Islet precursor cell (in vitro differentiated cells): ENCODE results near the gene AADACL4.

ENCODE experiments used
- DNase-seq: peaks from one replicate; pipeline ENCODE4 v3.0.0-alpha.2; 2018

AADACL4 gene

DNA sequence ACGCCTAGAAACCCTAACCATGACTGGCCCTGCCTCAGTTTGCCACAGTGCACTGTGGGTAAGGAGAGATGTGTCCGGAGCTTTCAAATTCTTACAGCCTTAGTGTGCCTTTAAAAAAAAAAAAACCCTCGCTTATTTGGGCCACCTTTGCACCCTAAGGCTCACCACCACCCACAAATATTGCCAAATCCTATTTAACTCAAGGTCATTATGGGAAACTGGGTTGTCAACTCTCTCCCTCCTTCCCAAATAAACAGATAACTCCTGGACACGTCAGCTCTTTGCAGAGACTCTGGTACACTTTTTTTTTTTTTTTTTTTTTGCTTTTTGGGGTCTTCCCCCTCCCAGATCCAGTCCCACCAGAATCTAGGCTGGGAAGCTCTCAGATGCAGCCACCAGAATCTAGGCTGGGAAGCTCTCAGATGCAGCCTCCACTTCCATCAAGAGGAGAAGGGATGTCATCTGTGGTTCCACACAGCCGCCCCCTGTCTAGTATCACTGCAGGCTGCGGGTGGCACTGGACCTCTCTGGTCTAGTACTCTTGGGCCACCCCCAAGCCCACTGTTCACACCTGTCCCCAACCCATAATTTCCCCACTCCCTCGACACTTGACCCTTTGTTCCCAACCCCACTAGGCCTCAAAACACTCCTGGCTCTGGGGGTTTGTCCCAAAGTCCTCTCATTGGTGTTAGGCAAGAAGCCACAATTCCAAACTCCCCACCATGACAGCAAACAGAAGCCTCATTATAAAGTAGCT, 29.3 kb upstream of the AADACL4 start:
- DNase-seq = no peak

- no peak for DNase-seq
These were observed 28.6 kb upstream of the AADACL4 start for GRCh38 chr1:12615159-12615864.

- peak; percentile 92 for DNase-seq
These were observed 27.8 kb upstream of the AADACL4 start for GRCh38 chr1:12615865-12616708.

DNA sequence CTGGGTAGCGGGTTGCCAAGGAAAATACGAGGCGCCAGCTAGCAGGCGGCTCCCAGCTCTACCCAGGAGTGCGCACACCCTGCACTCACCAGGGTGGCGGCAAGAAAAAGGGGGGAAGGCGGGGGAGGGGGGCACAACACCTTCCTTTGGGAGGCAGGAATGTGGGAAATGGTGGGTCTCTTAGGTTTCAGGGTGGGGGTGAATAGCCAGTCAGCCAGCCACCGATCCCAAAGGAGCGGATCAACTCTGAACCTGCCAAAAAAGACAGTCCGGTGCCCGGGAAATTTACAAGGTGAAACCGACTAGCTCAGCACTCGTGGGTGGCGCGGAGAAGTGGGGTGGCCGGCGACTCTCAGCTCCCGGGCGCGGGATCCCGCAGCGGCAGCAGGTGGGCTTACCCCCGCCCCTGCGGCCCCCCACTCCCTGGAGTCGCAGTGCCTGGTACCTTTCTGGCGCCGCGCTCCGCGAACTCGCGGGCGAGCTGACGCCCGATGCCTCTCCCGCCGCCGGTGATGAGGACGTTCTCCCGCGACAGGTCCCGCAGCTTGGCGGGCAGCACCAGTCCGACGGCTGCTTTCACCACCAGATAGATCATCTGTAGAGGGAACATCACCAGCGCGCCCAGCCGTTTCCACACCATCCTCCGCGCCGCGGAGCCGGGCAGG, 27.0 kb upstream of the AADACL4 start:
- DNase-seq = peak; percentile 74

DNA sequence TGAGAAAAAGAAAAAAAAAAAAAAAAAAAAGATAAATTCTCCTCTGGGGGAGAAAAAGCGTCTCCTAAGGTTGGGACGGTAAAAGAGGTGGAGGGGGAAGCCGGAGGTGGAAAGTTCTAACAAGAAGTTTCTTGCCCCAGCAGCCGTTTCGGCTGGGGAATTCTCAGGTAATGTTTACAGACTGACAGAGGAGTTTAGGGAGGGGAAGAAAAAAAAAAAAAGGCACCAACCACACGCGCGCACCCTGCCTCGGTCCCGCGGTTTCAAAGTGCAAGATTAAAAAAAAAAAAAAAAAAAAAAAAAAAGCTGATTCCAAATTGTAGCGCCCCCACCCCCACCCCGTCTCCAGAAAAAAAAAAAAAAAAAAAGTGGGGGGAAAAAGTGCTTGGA, 26.4 kb upstream of the AADACL4 start:
- no peak for DNase-seq

DNA sequence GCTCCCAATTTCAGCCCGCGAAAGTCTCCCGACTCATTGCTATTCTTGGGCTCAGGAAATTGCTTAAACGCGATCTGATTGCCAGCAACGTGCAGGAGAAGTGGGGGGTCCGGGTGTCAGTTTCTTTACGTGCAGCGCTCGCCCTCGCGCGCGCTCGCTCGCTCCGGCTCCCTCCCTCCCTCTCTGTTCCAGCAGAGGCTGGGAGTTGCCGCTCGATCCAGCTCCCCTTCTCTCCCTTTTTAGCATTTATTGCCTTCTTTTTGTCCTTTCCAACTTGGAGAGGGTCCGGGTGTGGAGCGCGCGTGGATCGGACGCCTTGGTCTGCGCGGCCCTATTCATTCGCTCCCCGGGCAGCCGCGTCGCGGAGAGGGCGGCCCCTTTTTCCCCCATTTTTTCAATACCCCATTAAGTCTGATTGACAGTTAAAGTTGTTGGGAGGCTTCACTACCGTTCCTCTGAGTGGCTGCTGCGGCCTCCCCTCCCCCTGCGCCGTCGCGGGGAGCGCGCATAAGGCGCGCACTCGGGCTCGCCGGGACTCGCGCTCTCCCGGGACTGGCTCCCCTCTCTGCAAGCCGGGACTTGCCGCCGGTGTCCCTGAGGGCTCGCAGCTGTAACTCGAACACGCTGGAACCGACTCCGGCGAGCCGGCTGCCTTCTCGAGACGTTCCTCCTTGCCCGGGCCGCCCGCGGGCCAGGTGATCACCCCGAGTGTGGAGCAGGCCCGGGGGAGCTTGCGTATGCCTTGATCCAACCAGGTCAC, 25.8 kb upstream of the AADACL4 start, which contains the start of gene DHRS3:
DHRS3 (minus strand) TSS at position 310 of the 760 bp plus-strand sequence. CDS start 862 bp downstream, outside the sequence.
- peak; percentile 94 for DNase-seq

- DNase-seq = no peak
These were observed 25.3 kb upstream of the AADACL4 start for GRCh38 chr1:12618661-12618964.

DNA sequence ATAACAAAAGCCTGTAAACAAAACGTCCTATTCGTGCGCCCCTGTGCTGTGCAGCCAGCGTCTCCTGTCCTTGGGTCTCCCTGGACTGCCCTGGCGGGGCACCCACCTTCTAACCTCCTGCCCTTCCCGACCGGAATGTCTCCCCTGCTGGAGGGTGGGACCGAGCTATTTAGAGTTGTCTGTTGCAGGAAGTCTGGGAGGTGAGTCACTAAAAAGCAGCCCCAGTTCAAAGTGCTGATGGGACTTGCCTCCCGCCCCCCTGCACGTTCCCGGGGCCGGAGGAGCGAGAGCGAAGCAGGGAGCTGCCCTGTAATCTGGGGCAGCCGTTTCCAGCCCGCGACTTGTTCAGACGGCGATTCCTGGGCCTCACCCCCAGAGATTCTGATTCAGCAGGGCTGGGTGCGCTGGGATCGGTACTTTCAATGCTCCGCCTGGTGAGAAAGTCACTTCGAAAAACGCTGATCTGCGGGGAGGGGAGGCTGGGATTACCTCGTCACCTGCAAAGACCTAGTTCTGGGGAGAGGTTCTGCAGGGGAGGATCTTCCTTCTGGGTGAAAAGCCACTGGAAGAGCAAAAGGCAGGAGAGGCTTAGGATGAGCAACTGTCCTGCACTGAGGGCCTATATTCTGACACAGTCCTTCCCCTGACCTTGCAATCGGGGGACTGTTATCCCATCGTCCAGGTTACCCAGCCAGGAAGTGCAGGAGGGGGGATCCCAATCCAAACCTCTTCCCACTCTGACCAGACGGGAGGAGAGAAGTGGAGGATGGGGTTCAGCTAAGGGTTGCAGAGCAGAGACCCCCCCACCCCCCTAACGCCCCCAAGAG, 24.7 kb upstream of the AADACL4 start:
- DNase-seq = peak; percentile 98

GRCh38 chr1:12619792-12620487, 23.9 kb upstream of the AADACL4 start:
- peak; percentile 95 for DNase-seq

DNA sequence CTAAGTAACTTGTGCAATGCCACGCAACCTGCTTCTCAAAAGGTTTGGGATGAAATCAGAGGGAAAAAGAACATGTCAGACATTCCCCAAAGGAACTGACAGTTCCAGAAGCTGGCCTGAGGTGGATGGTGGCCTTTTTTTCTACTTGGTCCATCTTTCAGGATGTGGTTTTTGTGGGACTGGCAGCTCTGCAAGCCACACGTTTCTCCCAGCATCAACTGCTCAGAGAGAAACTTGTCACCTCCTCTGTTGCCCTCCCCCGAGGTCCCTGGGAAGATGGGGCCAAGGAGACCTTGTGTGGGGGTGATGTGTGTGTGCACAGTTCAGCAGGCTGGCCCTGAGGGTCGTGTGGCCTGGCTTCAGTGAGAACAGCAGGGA, 23.4 kb upstream of the AADACL4 start:
- no peak for DNase-seq

DNA sequence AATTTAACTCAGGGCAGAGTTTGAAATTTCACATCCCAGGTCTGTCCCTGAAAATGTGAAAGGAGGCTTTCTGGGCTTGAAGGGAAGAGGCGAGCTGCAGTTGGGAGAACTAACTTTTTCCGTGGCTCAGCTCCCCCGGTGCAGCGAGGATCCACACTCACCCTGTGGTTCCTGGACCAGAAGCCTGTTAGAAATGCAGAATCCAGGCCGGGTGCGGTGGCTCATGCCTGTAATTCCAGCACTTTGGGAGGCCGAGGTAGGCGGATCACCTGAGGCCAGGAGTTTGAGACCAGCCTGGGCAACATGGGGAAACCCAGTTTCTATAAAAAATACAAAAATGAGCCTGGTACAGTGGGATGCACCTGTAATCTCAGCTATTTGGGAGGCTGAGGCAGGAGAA, 23.0 kb upstream of the AADACL4 start:
- DNase-seq = no peak

DNA sequence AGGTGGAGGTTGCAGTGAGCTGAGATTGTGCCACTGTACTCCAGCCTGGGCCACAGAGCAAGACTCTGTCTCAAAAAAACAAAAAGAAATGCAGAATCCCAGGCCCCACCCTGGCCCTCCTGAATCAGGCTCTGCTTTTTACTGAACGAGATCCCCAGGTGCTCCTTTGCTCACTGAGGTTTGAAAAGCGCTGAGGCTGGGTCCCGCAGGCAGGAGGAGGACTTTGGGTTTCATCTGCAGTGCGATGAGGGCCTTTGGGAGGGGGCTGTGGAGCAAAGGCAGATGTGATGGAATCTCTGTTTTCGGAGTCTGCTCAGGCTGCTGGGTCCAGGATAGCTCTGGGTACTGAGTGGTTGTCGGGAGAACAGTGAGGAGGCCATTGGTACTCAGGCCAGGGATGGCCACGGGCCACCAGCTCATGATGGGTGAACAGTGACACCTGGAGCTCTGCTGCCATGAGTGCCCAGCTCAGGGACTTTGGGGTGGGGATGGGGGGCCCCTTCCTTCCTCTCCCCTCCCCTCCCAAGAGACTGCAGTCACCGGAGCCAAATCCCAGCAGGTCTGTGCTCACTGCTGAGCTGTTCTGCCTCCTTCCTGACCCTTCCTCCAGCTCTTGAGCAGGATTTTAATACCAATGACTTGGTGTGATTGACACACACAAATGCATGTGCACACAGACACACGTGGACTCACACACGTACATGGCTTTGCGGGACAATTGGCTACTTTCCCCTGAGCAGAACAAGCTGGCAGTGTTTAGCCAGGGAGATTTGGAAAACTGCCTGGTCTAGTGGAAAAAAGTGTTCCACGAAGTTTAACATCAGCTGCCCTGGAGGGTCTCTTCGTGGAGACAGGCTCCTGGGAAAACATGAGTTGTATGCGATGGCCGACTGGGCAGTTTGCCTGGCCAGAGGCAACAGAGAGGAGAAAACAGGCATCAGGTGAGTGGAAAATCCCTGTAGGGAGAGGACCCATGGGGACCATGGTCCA, 22.2 kb upstream of the AADACL4 start:
- no peak for DNase-seq

DNA sequence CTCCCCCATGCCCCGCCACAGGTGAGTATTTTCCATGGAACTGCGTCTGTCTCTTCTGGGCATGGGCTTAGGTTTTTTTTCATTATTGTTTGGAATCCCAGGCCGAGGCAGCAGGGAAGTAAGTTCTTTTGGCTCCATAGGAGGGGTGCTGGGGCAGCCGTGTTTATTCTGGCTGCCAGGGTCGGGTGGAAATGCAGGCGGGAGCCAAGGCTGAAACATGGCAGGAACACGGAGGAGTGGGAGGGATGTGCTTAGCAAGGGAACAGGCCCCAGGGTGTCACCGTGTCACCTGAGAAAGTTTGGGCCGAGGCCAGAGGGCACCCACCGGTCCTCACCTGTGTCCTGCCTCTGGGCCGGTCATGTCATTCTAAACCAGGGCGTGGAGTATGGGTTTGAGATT, 21.4 kb upstream of the AADACL4 start:
- DNase-seq = no peak

GRCh38 chr1:12625276-12625675, 18.6 kb upstream of the AADACL4 start:
- DNase-seq = no peak

- no peak for DNase-seq
These were observed 17.0 kb upstream of the AADACL4 start for GRCh38 chr1:12626888-12627287.

DNA sequence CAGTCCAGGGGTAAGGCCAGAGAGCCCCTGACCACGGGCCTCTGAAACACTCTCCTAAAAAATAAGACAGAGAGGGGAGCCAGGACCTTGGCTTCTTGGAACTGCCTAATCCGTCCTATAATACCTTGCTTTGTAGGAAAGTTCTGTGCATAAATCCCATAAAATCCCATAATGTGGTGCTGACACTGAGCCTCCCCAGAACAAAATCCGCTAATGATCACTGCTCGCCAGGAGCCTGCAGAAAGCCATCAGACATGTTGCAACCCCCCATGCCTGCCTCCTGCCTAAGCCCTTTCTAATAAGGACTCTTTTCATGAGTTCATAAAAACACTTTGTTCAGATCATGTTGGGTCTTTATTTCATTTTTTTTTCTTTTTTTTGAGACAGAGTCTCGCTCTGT, 16.6 kb upstream of the AADACL4 start:
- no peak for DNase-seq

DNA sequence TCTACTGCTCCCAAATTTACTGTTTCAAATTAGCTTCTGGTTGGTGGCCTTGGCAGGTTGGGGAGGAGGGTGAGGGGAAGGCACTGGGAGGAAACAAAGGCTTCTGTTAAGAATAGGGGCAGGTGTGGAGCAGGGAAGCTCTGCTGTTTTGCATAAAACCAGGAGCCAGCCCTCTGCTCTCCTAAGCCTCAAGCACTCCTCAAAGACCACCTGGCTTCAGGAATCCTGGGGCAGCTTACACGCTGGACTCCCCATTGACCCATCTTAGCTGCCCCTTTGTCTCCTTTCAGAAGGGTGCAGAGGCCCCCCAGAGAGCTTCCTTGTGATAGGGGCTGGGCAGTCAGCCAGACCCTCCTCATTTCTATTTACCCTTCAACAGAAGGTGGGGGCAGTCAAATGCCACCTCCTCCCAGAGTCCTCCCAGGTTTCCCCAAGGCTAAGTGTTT, 14.4 kb upstream of the AADACL4 start:
- DNase-seq = peak; percentile 72

DNA sequence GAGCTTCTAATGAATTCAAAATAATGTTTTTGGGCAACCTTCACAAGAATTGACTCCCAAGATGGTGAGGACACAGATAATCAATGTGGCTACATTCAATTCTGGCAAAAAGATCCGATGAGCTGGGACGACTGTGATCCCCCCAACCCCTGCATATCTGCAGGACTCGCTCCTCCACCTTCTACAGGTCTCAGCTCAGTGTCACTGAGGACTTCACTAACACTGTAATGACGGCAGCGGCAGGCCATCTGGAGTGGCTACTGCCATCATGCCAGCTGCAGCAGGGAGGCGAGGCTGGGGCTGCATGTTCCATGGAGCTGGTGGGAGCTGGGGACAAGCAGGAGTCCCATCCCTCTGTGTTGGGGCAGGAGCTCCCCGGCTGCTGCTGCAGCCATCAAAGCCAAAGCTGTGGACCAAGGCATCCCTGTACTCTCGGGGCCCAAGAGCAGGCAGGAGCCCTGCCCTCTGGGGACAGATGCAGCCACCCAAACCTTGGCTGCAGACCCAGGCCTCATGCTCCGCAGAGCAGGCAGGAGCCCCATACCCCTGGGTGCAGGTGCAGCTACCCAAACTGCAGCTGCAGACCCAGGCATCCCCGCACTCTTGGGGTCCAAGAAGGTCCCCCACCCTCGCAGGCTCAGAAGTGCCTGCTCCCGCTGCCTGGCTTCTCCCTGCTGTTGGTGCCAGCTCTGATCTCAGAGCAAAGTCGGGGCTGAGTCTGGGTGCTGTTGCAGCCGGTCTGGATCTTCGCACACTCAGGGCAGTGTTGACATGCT, 13.7 kb upstream of the AADACL4 start:
- DNase-seq = no peak
